NB4 (cell line): Measurements from ENCODE around the gene ETV5.

Experiments used
- DNase-seq: peaks from one replicate; pipeline ENCODE4 v3.0.0; 2010; ENCODE audit warnings: low read depth
- H3K4me3 ChIP-seq: one replicate; pipeline ENCODE4 v1.5.1; 2011; ENCODE audit warnings: mild to moderate bottlenecking, low read depth, low read length, moderate library complexity
- MYC ChIP-seq: IDR thresholded peaks from 2 replicates; pipeline ENCODE4 v1.6.1; 2011; ENCODE audit warnings: low read depth, low read length
- POLR2A ChIP-seq: IDR thresholded peaks from 2 replicates; pipeline ENCODE4 v1.6.1; 2011; ENCODE audit warnings: mild to moderate bottlenecking; ENCODE audit not compliant: insufficient read length; ENCODE audit errors: extremely low read depth
- TF ChIP-seq, protein P1 (sequence below): IDR thresholded peaks from 2 replicates; pipeline ENCODE4 v1.6.1; 2011; ENCODE audit warnings: low read depth, low read length
- TF ChIP-seq, protein P2 (sequence below): IDR thresholded peaks from one replicate; pipeline ENCODE4 v1.5.1; 2012; ENCODE audit warnings: low read depth, low read length

The ETV5 gene

DNA sequence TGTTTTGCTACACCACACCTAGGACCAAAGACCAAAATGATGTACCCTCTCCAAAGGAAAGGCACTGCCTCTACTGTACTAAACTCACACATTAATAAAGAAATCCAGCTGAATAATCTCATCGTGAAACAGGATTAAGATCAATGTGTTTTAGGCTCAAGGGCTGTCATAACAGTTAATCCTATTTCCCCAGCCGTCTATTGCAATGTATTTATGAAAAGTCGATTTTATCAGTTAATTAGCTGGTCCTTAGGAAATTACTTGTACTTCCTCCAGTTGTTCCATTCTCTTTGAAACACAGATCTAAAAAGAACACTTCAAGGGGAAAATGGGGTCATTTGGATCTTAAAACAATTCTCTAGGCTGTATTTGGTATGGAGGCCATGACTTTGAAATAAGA, 8.5 kb downstream of the ETV5 start:
- no peak overlapping the region for H3K4me3 ChIP-seq
- no peak for DNase-seq
- TF ChIP-seq, protein P1, sequence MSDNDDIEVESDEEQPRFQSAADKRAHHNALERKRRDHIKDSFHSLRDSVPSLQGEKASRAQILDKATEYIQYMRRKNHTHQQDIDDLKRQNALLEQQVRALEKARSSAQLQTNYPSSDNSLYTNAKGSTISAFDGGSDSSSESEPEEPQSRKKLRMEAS, result no peak
- TF ChIP-seq, protein P2, sequence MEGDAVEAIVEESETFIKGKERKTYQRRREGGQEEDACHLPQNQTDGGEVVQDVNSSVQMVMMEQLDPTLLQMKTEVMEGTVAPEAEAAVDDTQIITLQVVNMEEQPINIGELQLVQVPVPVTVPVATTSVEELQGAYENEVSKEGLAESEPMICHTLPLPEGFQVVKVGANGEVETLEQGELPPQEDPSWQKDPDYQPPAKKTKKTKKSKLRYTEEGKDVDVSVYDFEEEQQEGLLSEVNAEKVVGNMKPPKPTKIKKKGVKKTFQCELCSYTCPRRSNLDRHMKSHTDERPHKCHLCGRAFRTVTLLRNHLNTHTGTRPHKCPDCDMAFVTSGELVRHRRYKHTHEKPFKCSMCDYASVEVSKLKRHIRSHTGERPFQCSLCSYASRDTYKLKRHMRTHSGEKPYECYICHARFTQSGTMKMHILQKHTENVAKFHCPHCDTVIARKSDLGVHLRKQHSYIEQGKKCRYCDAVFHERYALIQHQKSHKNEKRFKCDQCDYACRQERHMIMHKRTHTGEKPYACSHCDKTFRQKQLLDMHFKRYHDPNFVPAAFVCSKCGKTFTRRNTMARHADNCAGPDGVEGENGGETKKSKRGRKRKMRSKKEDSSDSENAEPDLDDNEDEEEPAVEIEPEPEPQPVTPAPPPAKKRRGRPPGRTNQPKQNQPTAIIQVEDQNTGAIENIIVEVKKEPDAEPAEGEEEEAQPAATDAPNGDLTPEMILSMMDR, result no peak
- TF ChIP-seq MYC (no peak), POLR2A (no peak)

DNA sequence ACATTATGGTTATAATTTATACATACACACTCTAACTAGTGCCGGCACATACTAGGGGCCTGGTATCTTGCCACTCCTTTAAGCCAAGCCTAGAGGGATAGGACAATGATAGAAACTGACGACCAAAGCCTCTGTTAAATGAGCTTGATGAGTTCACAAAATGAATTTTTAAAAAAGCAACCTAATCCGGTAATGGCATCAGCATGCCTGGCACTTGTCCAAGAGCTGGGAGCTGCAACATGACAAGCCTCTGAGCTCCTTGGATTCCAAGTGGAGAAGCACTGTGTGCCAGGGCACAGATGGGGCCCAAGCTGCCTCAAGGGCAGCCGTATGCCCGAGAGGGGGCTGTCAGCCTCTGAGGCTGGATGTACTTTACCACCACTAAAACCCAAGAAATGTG, 9.7 kb downstream of the ETV5 start:
- H3K4me3 ChIP-seq, result no peak overlapping the region
- TF ChIP-seq, protein P2, result no peak
- no peak for TF ChIP-seq POLR2A
- TF ChIP-seq, protein P1, result no peak
- no peak for TF ChIP-seq MYC
- DNase-seq, result no peak

DNA sequence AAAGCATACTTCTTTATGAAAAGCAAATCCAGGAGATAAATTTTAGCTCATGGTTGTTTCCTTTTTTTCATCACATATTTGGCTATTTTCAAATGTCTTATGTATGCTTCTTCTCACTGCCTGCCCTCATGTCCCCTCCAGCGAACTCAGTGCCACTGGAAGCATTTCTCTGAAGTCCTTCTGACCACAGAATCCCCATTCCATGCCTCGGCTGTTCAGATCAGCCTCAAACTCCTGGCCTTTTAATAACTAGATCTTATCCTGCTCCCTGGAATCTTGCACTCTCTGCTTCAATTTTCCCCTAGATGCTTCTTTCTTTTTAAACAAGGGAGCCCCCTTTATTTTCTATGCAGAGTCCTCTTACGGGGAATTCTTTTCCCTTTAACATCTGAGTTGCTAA, 10.1 kb downstream of the ETV5 start:
- DNase-seq, result no peak
- TF ChIP-seq, protein P2, result no peak
- TF ChIP-seq, protein P1, result no peak
- no peak for TF ChIP-seq POLR2A
- TF ChIP-seq MYC, result no peak

DNA sequence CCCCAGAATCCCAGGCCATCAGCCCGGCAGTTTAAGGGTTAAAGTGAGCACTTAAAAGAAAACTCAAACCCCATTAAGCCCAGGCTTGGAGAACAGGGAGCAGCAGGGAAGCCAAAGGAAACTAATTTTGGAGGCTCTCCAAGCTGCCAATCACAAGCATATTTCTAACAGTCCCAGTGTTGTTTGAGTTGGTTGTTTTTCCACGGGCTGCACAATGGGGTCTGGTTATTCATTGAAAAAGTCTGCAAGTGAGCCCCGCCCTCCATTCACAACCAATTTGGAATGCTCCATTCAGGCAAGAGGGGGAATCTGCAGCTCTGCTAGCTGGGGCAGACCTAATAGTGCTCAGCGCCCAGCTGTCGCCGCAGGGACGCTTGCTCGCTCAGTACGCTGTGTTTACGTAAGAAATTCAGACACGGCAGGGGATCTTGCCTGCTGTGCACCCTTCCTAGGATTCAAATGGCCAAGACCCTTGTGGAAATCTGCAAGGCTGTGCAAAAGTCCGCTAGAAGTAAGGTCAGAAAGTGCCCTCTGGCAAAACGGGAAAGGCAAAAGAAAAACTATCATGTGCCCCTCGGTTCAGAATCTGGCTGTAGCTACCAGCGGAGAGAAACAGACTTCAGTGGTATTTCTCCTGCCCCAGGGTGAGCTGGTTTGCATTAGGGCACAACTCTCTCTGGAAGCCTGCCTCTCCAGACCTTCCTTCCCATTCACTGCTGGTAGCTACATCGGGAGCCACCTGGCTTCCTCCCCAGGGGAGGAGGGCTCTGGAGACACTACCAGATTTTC, 11.0 kb downstream of the ETV5 start:
- DNase-seq, result no peak
- H3K4me3 ChIP-seq, result no peak overlapping the region
- no peak for TF ChIP-seq MYC
- TF ChIP-seq, protein P1, result no peak
- TF ChIP-seq, protein P2, result no peak
- TF ChIP-seq POLR2A, result no peak

More for the DNA sequence above, 10.1 kb downstream of the ETV5 start:
- H3K4me3 ChIP-seq, result no peak overlapping the region

DNA sequence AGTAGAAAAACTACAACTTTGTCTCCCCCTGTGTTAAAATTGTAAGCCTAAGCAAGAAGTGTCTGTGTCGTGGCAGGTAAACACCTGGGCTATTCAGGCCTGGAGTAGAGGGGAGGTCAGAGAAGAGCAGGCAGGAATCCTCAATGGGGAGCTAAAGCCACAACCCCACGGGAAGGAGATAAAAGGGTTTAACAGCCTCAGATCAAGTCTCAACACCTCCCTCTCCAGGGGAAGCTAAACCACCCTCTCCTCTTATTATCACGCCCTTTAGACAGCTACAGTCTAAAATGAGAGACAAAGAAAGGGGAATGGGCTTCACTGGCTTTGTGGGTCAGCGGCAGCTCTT, 11.6 kb downstream of the ETV5 start:
- TF ChIP-seq, protein P2, result no peak
- TF ChIP-seq MYC, result no peak
- TF ChIP-seq, protein P1, result no peak
- TF ChIP-seq POLR2A, result no peak
- no peak overlapping the region for H3K4me3 ChIP-seq
- DNase-seq, result no peak
